Activated naive CD4-positive, alpha-beta T cell treated with anti-CD3 and anti-CD28 coated beads for 36 hours (primary cell): Measurements from ENCODE around the gene SORBS1. TPM values are rescaled to one million over a fixed set of nuclear protein-coding genes. Genes with fewer than 3 reads are reported as not detected.
A peak's percentile ranks its signal among the peaks of the same experiment; 100 is the strongest.

ENCODE experiments used
- CTCF ChIA-PET: fragments of 350-600 bp; sonication (Branson Sonifier 250); formaldehyde crosslinking; loops from one replicate; lab custom pipeline; 2021; ENCODE audit warnings: antibody characterized with exemption; lab: Charles Lee
- DNase-seq: peaks from one replicate; pipeline ENCODE4 v3.0.0-alpha.2; 2020
- H3K27ac Mint-ChIP-seq: one replicate; pipeline ENCODE4 v1.8.0; 2021; ENCODE audit warnings: mild to moderate bottlenecking, mixed read lengths
- H3K27me3 Mint-ChIP-seq: one replicate; pipeline ENCODE4 v1.8.0; 2021; ENCODE audit warnings: low read depth, mixed read lengths
- H3K36me3 Mint-ChIP-seq: one replicate; pipeline ENCODE4 v1.8.0; 2021; ENCODE audit warnings: low read depth, mixed read lengths
- H3K4me1 Mint-ChIP-seq: one replicate; pipeline ENCODE4 v1.8.0; 2021; ENCODE audit warnings: low read depth, mixed read lengths
- H3K4me3 Mint-ChIP-seq: one replicate; pipeline ENCODE4 v1.8.0; 2021; ENCODE audit warnings: mild to moderate bottlenecking, moderate library complexity, mixed read lengths
- H3K9me3 Mint-ChIP-seq: one replicate; pipeline ENCODE4 v1.8.0; 2021; ENCODE audit warnings: mixed read lengths
- intact Hi-C: fragments of 100-400 bp; cut with micrococcal nuclease; formaldehyde crosslinking; loops from one replicate; pipeline ENCODE4 v1.15.1; 2023
- total RNA-seq, 2 experiments: library from RNA; stranded (reverse); gene quantifications; one replicate each; pipeline ENCODE4 v1.2.3, GENCODE V29; 2021

The SORBS1 gene
- total RNA-seq, 2 experiments from 2014 or later = 0.77 to 0.93 TPM

DNA sequence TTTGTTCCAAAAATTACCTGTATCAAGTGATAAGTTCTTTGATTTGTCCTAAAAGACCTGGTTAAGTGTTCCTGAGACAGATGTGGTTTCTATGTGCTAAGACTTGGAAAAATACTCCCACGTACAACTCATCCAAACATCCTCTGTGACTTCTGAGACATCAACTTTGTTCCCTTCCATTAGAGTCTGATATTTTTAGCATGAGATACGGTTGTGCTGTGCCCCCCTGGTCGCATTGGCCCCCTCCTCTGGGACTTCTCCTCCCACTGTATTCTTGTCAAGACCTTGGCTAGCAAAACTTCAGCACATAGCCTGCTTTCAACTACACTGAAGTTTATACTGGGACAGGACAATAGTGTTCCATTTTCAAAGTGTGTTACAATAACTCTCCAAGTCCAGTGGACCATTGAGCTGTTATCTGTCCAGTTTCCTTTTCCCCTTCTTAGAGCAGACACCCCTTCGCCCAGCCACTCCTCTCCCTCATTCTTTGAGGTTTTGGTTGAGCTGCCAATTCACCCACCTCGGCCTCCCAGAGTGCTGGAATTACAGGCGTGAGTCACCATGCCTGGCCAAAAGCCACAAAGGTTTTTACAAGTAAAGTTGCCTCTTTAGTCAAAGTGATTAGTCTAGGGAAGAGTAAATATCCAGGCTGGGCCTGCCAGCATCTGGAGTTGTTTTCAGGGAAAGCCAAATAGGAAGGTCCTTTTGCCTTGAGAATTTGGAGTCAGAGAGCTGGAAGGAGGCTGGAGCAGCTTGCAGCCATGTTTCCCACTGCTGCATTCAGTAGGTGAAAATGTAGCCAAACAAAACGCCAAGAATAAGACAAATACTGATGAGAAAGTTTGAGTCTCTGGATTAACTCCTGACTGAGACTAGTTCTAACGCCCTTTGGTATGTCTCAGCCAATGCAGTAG is 252.5 kb downstream of the SORBS1 start:
- Mint-ChIP-seq H3K4me3 (no peak overlapping the region), H3K9me3 (no peaks in the 10 kb centered on the region), H3K27ac (no peak overlapping the region), H3K36me3 (no peaks in the 10 kb centered on the region), H3K27me3 (no peaks in the 10 kb centered on the region), H3K4me1 (peaks cover 2% of the 10 kb centered on the region)
- no peak for DNase-seq
- CTCF ChIA-PET = no interaction called here
- intact Hi-C loops = no loop called here

DNA sequence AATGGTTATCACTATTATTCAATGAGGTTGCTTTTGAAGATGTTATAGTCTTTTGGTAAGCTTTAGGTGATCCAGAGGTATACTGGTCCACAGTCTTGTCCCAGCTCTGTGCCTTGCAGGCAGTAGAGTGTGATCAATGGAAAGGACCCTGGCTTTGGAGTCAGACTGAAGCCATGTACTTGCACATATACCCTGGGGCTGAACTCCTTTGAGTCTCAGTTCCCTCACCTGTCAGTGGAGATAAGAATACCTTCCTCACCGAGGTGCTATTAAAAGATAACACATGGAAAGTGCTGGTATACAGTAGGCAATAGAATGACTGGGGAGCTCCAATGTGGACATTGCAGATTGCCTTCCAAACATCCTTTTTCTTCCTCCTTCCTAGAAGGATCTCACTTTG is 254.3 kb downstream of the SORBS1 start:
- CTCF ChIA-PET = no interaction called here
- intact Hi-C loops = no loop called here
- Mint-ChIP-seq H3K4me1 (peaks cover 2% of the 10 kb centered on the region), H3K4me3 (no peak overlapping the region), H3K36me3 (no peaks in the 10 kb centered on the region), H3K27ac (no peak overlapping the region), H3K27me3 (no peaks in the 10 kb centered on the region), H3K9me3 (no peaks in the 10 kb centered on the region)
- no peak for DNase-seq

DNA sequence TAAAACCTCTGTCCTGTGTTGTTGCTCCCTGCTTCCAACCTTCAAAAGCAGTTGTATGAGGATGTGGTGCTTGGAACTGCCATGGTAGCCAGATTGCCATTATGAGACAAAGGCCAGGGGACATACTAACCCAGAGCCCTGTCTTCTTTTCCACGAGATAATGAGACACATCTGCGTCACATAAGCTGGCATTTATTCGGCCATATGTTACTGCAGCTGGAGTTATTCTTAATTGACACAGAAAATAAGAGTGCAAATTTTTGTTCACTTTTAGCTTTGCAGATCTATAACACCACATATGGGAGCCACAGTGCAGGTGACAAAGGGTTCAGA is 254.9 kb downstream of the SORBS1 start:
- H3K9me3 Mint-ChIP-seq = no peaks in the 10 kb centered on the region
- H3K4me3 Mint-ChIP-seq = no peak overlapping the region
- peaks cover 2% of the 10 kb centered on the region for H3K4me1 Mint-ChIP-seq
- no peak for DNase-seq
- H3K27ac Mint-ChIP-seq = no peak overlapping the region
- no peaks in the 10 kb centered on the region for H3K27me3 Mint-ChIP-seq
- intact Hi-C loops = no loop called here
- no peaks in the 10 kb centered on the region for H3K36me3 Mint-ChIP-seq
- CTCF ChIA-PET = no interaction called here

DNA sequence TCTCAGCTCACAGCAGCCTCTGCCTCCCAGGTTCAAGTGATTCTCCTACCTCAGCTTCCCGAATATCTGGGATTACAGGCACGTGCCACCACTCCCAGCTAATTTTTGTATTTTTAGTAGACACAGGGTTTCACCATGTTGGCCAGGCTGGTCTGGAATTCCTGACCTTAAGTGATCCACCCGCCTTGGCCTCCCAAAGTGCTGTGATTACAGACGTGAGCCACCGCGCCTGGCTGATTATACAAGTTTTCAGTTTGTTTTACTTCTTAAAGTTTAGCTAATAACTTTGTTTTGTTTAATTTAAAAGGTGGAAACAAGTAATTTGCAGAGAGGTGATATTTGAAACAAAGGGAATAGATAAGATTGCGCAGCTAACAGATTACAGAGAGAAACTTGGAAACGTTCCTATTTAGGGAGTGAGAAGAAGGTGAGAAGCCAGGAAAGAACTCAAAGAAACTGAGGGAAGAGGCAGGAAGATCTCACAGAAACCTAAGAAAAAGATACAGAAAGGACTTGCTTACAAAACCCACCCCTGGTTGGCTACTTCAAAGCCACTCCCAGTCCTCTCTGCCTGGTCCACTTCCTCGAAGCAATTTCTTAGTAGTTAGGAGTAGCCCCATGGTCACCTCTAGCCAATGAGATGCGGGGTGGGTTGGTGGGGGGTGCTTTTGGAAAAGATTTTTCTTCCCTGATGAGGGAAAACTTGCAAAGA is 255.4 kb downstream of the SORBS1 start:
- H3K27me3 Mint-ChIP-seq = no peaks in the 10 kb centered on the region
- H3K36me3 Mint-ChIP-seq = no peaks in the 10 kb centered on the region
- no peak overlapping the region for H3K4me3 Mint-ChIP-seq
- CTCF ChIA-PET = no interaction called here
- no peak overlapping the region for H3K27ac Mint-ChIP-seq
- peaks cover 2% of the 10 kb centered on the region for H3K4me1 Mint-ChIP-seq
- DNase-seq = no peak
- intact Hi-C loops = no loop called here
- no peaks in the 10 kb centered on the region for H3K9me3 Mint-ChIP-seq

DNA sequence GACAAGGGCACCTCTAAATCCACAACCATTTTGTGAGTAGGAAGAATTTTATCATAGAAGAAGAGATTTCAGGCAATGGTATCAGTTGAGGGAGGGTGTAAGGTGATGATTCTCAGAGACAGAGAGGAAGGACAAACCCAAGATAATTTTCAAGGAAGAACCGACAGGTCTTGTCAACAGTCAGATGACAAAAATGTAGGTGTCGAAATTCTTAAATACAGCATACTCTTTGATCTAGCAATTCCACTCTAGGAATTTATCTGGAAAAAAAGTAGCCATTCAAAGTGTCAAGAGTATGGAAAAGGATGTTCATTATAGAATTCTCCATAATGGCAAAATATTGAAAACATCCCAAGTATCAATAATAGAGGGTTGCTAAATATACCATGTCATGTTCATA is 256.2 kb downstream of the SORBS1 start:
- Mint-ChIP-seq H3K36me3 (no peaks in the 10 kb centered on the region), H3K4me1 (no peaks in the 10 kb centered on the region), H3K9me3 (no peaks in the 10 kb centered on the region), H3K27me3 (no peaks in the 10 kb centered on the region), H3K4me3 (no peak overlapping the region), H3K27ac (no peak overlapping the region)
- CTCF ChIA-PET = no interaction called here
- no peak for DNase-seq
- intact Hi-C loops = no loop called here

DNA sequence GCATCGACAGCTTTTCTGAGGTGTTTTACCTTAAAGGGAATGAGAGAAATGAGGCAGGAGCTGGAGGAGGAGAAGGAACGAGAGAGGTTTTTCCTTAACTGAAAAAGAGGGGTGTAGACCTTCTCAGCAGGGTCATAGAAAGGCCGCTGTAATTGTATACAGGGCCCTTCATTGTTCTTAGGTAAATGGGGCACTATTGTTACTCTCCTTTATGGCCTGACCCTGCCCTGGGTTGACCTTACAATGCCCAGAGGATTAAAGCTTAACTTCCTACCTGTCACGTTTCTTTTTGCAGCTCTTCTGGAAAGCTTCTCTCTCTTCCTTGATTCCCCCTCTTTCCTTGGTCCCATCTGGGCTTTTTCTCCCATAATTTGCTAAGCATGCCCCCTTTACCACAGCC is 256.7 kb downstream of the SORBS1 start:
- Mint-ChIP-seq H3K36me3 (no peaks in the 10 kb centered on the region), H3K27me3 (no peaks in the 10 kb centered on the region), H3K4me3 (no peak overlapping the region), H3K9me3 (no peaks in the 10 kb centered on the region), H3K4me1 (no peaks in the 10 kb centered on the region), H3K27ac (no peak overlapping the region)
- intact Hi-C loops = no loop called here
- DNase-seq = no peak
- CTCF ChIA-PET = no interaction called here

DNA sequence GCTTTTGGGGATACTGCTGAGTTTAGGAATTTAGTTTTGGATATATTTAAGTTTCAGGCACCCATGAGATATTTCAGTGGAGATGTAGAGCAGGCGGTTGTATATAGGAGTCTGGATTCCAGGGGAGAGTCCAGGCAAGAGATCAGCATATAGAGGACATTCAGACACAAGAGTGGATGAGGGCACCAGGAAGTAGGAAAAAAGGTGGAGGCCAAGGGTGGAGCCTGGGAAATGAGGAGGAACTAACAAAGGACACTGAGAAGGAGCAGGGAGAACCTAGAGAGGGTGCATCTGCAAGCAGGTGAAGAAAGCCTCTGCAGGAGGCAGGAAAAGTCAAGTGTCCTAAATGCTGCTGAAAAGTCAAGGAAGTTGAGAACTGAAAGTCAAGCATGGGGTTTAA is 257.2 kb downstream of the SORBS1 start:
- CTCF ChIA-PET = no interaction called here
- H3K9me3 Mint-ChIP-seq = no peaks in the 10 kb centered on the region
- intact Hi-C loops = no loop called here

DNA sequence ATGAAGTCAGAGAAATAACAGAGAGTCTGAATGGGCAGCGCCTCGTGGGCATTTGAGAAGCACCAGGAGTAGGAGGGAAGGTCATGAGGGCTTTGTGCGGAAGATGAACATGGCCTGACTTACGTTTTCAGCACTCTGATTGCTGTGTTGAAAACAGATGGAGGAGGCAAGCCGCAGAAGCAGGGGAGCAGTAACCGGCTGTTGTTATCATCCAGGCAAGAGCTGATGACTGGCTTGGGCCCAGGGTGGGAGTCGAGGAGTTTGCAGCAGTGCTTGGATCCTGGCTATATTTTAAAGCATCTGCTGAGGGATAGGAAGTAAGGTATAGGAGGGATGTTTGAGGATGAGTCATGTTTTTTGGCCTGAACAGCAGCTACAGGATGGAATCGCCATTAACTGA is 257.6 kb downstream of the SORBS1 start:
- H3K4me3 Mint-ChIP-seq = no peak overlapping the region
- H3K9me3 Mint-ChIP-seq = no peaks in the 10 kb centered on the region
- intact Hi-C loops = no loop called here
- CTCF ChIA-PET = no interaction called here
- no peaks in the 10 kb centered on the region for H3K36me3 Mint-ChIP-seq
- no peaks in the 10 kb centered on the region for H3K4me1 Mint-ChIP-seq
- no peak for DNase-seq
- H3K27ac Mint-ChIP-seq = no peak overlapping the region
- no peaks in the 10 kb centered on the region for H3K27me3 Mint-ChIP-seq

More for the DNA sequence above, 257.2 kb downstream of the SORBS1 start:
- H3K36me3 Mint-ChIP-seq = no peaks in the 10 kb centered on the region
- H3K4me3 Mint-ChIP-seq = no peak overlapping the region
- no peak for DNase-seq
- no peaks in the 10 kb centered on the region for H3K4me1 Mint-ChIP-seq
- H3K27me3 Mint-ChIP-seq = no peaks in the 10 kb centered on the region
- H3K27ac Mint-ChIP-seq = no peak overlapping the region

DNA sequence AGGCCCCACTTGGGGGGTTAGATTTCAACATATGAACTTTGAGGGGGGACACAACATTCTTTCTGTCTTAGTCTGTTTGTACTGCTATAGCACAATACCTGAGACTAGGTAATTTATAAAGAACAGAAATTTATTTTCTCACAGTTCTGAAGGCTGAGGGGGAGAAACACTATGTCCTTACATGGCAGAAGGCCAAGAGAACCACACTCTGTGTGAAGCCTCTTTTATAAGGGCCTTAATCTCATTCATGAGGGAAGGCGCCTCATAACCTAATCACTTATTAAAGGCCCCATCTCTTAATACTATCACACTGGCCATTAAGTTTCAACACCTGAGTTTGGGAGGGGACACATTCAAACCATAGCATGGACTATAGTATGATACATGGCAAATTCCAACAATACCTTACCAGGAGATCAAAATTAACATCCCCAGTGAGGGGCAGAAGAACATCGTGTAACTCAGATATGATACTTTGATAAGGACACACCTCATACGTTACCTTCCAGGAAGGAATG is 261.1 kb downstream of the SORBS1 start:
- H3K27ac Mint-ChIP-seq = no peak overlapping the region
- H3K4me1 Mint-ChIP-seq = peaks cover 8% of the 10 kb centered on the region
- intact Hi-C loops = no loop called here
- H3K27me3 Mint-ChIP-seq = peaks cover 5% of the 10 kb centered on the region
- no peak overlapping the region for H3K4me3 Mint-ChIP-seq
- no peaks in the 10 kb centered on the region for H3K36me3 Mint-ChIP-seq
- CTCF ChIA-PET = no interaction called here
- DNase-seq = no peak
- H3K9me3 Mint-ChIP-seq = no peaks in the 10 kb centered on the region

DNA sequence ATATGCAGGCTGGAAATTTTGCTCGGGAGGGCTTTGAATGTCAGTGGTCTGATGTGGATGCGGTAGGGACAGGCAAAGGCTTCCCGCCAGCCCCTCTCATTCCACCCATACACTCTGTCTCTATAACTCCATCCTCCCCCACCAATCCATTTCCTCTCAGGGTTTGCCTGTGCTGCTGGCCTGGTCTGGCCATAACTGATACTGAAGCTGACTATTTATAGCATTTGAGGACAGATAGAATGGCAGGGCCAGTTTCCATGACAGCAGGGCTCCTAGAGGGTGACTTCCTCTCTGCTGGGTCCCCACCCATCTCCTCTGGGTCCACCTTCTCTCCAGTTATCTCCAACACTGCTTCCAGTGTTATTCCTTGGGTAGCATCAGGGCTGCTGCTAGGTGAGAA is 263.8 kb downstream of the SORBS1 start:
- CTCF ChIA-PET = no interaction called here
- Mint-ChIP-seq H3K9me3 (no peaks in the 10 kb centered on the region), H3K27me3 (peaks cover 14% of the 10 kb centered on the region), H3K36me3 (no peaks in the 10 kb centered on the region), H3K4me1 (peaks cover 10% of the 10 kb centered on the region), H3K27ac (no peak overlapping the region), H3K4me3 (no peak overlapping the region)
- no peak for DNase-seq
- intact Hi-C loops = no loop called here

DNA sequence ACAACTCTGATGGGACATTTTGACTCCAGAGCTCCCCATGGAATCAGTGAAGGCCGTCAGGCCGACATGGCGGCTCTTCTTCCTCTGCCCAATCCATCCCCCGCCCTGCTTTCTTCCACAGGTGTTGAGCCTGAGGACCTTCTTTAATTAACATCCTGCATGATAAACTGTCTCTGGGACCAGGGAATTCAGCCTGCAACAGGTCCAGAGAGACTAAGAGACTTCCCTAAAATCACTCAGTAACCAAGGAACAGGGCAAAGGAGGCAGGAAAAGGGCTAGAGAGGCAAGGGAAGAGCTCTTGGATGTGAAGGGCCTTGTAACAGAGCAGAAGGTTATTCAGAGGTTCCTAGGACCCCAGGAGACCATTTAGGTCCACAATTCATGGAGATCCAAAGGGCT is 264.4 kb downstream of the SORBS1 start:
- intact Hi-C loops = no loop called here
- CTCF ChIA-PET = no interaction called here
- Mint-ChIP-seq H3K4me1 (peaks cover 10% of the 10 kb centered on the region), H3K27ac (no peak overlapping the region), H3K36me3 (no peaks in the 10 kb centered on the region), H3K27me3 (peaks cover 18% of the 10 kb centered on the region), H3K9me3 (no peaks in the 10 kb centered on the region), H3K4me3 (no peak overlapping the region)
- DNase-seq = no peak

DNA sequence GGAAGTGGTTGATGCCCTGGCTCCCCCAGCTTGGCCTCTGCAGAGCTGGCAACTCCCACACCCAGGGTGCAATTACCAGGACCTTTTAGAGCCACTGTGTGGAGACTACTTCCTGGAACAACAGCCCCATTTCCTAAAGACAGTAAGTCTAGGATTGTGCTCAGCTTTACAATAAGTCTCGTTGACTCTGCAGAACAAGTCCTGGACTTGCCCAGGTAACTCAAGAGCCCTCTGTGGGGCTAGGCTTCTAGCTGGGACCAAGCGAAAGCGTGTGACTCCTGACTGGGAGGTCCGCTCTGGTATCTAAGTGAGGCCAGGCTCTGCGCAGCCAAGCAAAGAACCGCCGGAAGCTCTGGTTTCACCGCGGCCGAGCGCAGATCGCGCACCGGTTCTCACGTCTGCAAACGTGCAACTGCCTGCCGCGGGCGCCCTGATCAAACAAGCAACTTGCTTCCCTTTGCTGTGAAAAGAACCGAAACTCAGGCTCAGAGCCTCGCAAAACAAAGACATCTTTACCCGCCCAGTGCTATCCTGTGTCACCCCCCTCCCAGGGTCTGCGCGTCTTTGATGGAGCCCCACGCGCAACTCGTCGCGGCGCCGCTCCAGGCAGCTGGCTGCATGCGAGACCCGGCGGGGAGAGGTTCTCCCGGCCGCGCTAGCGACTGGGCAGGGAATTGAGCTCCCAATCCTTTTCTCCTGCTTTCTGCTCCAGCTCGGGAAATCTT is 266.0 kb downstream of the SORBS1 start:
- Mint-ChIP-seq H3K27ac (no peak overlapping the region), H3K36me3 (no peaks in the 10 kb centered on the region), H3K27me3 (peaks cover 27% of the 10 kb centered on the region), H3K9me3 (no peaks in the 10 kb centered on the region), H3K4me1 (peaks cover 14% of the 10 kb centered on the region), H3K4me3 (peak overlapping the region; percentile 41)
- intact Hi-C loops = no loop called here
- CTCF ChIA-PET = interaction anchor here (1.1 kb wide), 1 partner anchor 13 kb away, joined by 3 read pairs; no protein-coding TSS in a partner anchor
- peak; percentile 64 for DNase-seq
